Measurements from ENCODE around the gene DNMT1. TPM values are rescaled to one million over a fixed set of nuclear protein-coding genes. Genes with fewer than 3 reads are reported as not detected.

DNMT1 gene
- polyA plus RNA-seq, 3 donors: 17.6 to 72.5 (median 19.0) TPM

GRCh38 chr19:10133596-10133995 lies 61.2 kb downstream of the DNMT1 start:
- no peak for TF ChIP-seq CTCF (IDR thresholded peaks at IDR 0.05)
- peaks cover 53 to 69% of the 10 kb centered on the region in 2 donors for H3K36me3 ChIP-seq (replicated peaks in 1 of 2; ENCODE audit: control insufficient read depth in 1 of 2, insufficient read depth in 2 of 2, low read length in 2 of 2)
- 83% methylated on average over 8 of the region's 11 CpGs for WGBS (ENCODE audit: insufficient coverage)

GRCh38 chr19:10132905-10133304 lies 61.8 kb downstream of the DNMT1 start:
- Mint-ChIP-seq H3K27me3 (ENCODE audit: low read depth in 3 of 3) (no peaks in the 10 kb centered on the region), H3K4me3 (no peak overlapping the region), H3K27ac (peak overlapping the region in 4 of 7 donors; percentile 15 to 78 (median 44)), H3K9me3 (no peaks in the 10 kb centered on the region), H3K4me1 (peaks cover 9% of the 10 kb centered on the region), H3K36me3 (peaks cover 30 to 71% of the 10 kb centered on the region in 2 donors)
- no peak overlapping the region for H3K9ac ChIP-seq (ENCODE audit: insufficient read depth, low read length, poor library complexity, severe bottlenecking)
- intact Hi-C loops (cut with micrococcal nuclease): no loop called here
- H3K27ac ChIP-seq (ENCODE audit: low read depth in 1 of 2, low read length in 2 of 2): peak overlapping the region in 1 of 2 donors; percentile 51
- H3K4me2 ChIP-seq (replicated peaks; ENCODE audit: extremely low read depth, low read length, poor library complexity, severe bottlenecking): no peak overlapping the region
- peaks cover 47 to 62% of the 10 kb centered on the region in 2 donors for H3K36me3 ChIP-seq (replicated peaks in 1 of 2; ENCODE audit: control insufficient read depth in 1 of 2, insufficient read depth in 2 of 2, low read length in 2 of 2)
- H3K4me1 ChIP-seq (ENCODE audit: control insufficient read depth in 1 of 2, insufficient read depth in 2 of 2, low read length in 2 of 2): peaks cover 5 to 10% of the 10 kb centered on the region in 2 donors
- WGBS (ENCODE audit: insufficient coverage): 86% methylated on average over 4 of the region's 7 CpGs
- peaks cover 5% of the 10 kb centered on the region for H3K79me2 ChIP-seq (ENCODE audit: insufficient read depth, low read length)
- no peak overlapping the region for H2AFZ ChIP-seq (ENCODE audit: insufficient read depth, low read depth, low read length, poor library complexity, severe bottlenecking)
- no peak for DNase-seq
- no peak overlapping the region for H3K4me3 ChIP-seq (replicated peaks in 1 of 3; ENCODE audit: low read depth in 2 of 3, low read length in 3 of 3)
- no peak for TF ChIP-seq CTCF (IDR thresholded peaks at IDR 0.05)
- no peaks in the 10 kb centered on the region for H3K9me3 ChIP-seq (replicated peaks in 1 of 2; ENCODE audit: control insufficient read depth in 1 of 2, insufficient read depth in 1 of 2, low read length in 2 of 2)
- no peaks in the 10 kb centered on the region for H3K27me3 ChIP-seq (ENCODE audit: control insufficient read depth in 2 of 2, insufficient read depth in 2 of 2, low read length in 2 of 2)
- H4K20me1 ChIP-seq (ENCODE audit: insufficient read depth, low read length): no peaks in the 10 kb centered on the region

More at GRCh38 chr19:10133596-10133995, 61.2 kb downstream of the DNMT1 start:
- intact Hi-C loops (cut with micrococcal nuclease): no loop called here
- Histone ChIP-seq H3K79me2 (ENCODE audit: insufficient read depth, low read length) (no peaks in the 10 kb centered on the region), H3K27me3 (ENCODE audit: control insufficient read depth in 2 of 2, insufficient read depth in 2 of 2, low read length in 2 of 2) (no peaks in the 10 kb centered on the region), H2AFZ (ENCODE audit: insufficient read depth, low read depth, low read length, poor library complexity, severe bottlenecking) (no peak overlapping the region), H3K4me2 (replicated peaks; ENCODE audit: extremely low read depth, low read length, poor library complexity, severe bottlenecking) (no peak overlapping the region), H3K9ac (ENCODE audit: insufficient read depth, low read length, poor library complexity, severe bottlenecking) (no peak overlapping the region), H3K4me3 (replicated peaks in 1 of 3; ENCODE audit: low read depth in 2 of 3, low read length in 3 of 3) (no peak overlapping the region), H3K27ac (ENCODE audit: low read depth in 1 of 2, low read length in 2 of 2) (peak overlapping the region in 1 of 2 donors; percentile 62), H3K4me1 (ENCODE audit: control insufficient read depth in 1 of 2, insufficient read depth in 2 of 2, low read length in 2 of 2) (peaks cover 5 to 10% of the 10 kb centered on the region in 2 donors), H3K9me3 (replicated peaks in 1 of 2; ENCODE audit: control insufficient read depth in 1 of 2, insufficient read depth in 1 of 2, low read length in 2 of 2) (no peaks in the 10 kb centered on the region), H4K20me1 (ENCODE audit: insufficient read depth, low read length) (no peaks in the 10 kb centered on the region)
- Mint-ChIP-seq H3K4me3 (no peak overlapping the region), H3K9me3 (no peaks in the 10 kb centered on the region), H3K27ac (peak overlapping the region in 2 of 7 donors; percentile 26 to 31), H3K4me1 (peaks cover 9% of the 10 kb centered on the region), H3K36me3 (peaks cover 37 to 73% of the 10 kb centered on the region in 2 donors), H3K27me3 (ENCODE audit: low read depth in 3 of 3) (no peaks in the 10 kb centered on the region)
- DNase-seq: no peak

All from CD14-positive monocyte (primary cell).